ENCODE results near the gene MYO5C.

DNA sequence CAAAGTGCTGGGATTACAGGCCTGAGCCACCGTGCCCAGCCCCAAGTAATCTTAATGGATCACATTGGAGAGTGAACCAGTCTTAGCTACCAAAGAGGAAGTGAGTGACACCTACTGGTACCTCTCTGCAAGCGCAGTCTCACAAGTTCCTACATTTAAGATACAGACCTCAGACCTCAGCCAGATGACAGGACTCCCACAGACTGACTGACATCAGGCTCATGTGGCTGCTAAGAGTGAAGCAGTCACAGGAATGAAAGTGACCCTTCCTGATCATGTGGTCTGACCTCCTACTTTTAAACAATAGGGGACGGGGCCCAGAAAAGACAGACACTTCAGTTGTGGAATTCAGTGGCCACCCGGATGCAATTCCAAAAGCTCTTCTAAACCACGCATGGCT, 68.1 kb downstream of the MYO5C start:
- TF ChIP-seq, protein P1, sequence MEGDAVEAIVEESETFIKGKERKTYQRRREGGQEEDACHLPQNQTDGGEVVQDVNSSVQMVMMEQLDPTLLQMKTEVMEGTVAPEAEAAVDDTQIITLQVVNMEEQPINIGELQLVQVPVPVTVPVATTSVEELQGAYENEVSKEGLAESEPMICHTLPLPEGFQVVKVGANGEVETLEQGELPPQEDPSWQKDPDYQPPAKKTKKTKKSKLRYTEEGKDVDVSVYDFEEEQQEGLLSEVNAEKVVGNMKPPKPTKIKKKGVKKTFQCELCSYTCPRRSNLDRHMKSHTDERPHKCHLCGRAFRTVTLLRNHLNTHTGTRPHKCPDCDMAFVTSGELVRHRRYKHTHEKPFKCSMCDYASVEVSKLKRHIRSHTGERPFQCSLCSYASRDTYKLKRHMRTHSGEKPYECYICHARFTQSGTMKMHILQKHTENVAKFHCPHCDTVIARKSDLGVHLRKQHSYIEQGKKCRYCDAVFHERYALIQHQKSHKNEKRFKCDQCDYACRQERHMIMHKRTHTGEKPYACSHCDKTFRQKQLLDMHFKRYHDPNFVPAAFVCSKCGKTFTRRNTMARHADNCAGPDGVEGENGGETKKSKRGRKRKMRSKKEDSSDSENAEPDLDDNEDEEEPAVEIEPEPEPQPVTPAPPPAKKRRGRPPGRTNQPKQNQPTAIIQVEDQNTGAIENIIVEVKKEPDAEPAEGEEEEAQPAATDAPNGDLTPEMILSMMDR (conservative IDR thresholded peaks at IDR 0.05 in 1 of 2, IDR thresholded peaks at IDR 0.05 in 1 of 2; ENCODE audit: low read depth in 1 of 2, low read length in 2 of 2): peak; percentile 83 to 88
- no peak for TF ChIP-seq EZH2 (IDR thresholded peaks at IDR 0.05; ENCODE audit: low read length, missing control alignments)
